ENCODE data around the gene UBE2R2.
"Not testable (repeated sequence)": the region's sequence is repeated elsewhere in the genome, so short reads cannot be mapped to it uniquely, and the experiment has no call there.

The UBE2R2 gene

GRCh38 chr9:33797837-33798236 lies 19.1 kb upstream of the UBE2R2 start:
- DNase-seq (ENCODE audit: insufficient read length, low spot score) (no peak), FAIRE-seq (no peak)

- FAIRE-seq (no peak), DNase-seq (ENCODE audit: insufficient read length, low spot score) (no peak)
Observed at GRCh38 chr9:33798545-33798944, 18.4 kb upstream of the UBE2R2 start.

- DNase-seq (ENCODE audit: insufficient read length, low spot score) (no peak), FAIRE-seq (no peak)
Observed at GRCh38 chr9:33799928-33800704, 16.8 kb upstream of the UBE2R2 start.

GRCh38 chr9:33800886-33801285 lies 16.1 kb upstream of the UBE2R2 start:
- no peak for FAIRE-seq

GRCh38 chr9:33801943-33802500 lies 14.9 kb upstream of the UBE2R2 start:
- not testable (repeated sequence) for DNase-seq (ENCODE audit: insufficient read length, low spot score); FAIRE-seq

More at GRCh38 chr9:33800886-33801285, 16.1 kb upstream of the UBE2R2 start:
- DNase-seq (ENCODE audit: insufficient read length, low spot score): no peak

- not testable (repeated sequence) for FAIRE-seq
Observed at GRCh38 chr9:33804196-33804595, 12.8 kb upstream of the UBE2R2 start.

GRCh38 chr9:33807156-33807555 lies 9.8 kb upstream of the UBE2R2 start:
- not testable (repeated sequence) for DNase-seq (ENCODE audit: insufficient read length, low spot score); FAIRE-seq

More at GRCh38 chr9:33804196-33804595, 12.8 kb upstream of the UBE2R2 start:
- not testable (repeated sequence) for DNase-seq (ENCODE audit: insufficient read length, low spot score)

- not testable (repeated sequence) for DNase-seq (ENCODE audit: insufficient read length, low spot score); FAIRE-seq
Observed at GRCh38 chr9:33808979-33809322, 8.0 kb upstream of the UBE2R2 start.

- DNase-seq (ENCODE audit: insufficient read length, low spot score): no peak
- peak; percentile 86 for FAIRE-seq
Observed at GRCh38 chr9:33809506-33809905, 7.5 kb upstream of the UBE2R2 start.

- DNase-seq (ENCODE audit: insufficient read length, low spot score) (peak; percentile 16), FAIRE-seq (peak; percentile 71)
Observed at GRCh38 chr9:33813712-33814641, 3.0 kb upstream of the UBE2R2 start.

GRCh38 chr9:33815781-33816180 lies 1.2 kb upstream of the UBE2R2 start:
- DNase-seq (ENCODE audit: insufficient read length, low spot score): no peak
- no peak for FAIRE-seq

- FAIRE-seq (no peak), DNase-seq (ENCODE audit: insufficient read length, low spot score) (peak; percentile 42)
Observed at GRCh38 chr9:33817327-33818166, 587 bp downstream of the UBE2R2 start.

- DNase-seq (ENCODE audit: insufficient read length, low spot score): peak; percentile 27
- peak; percentile 85 for FAIRE-seq
Observed at GRCh38 chr9:33818167-33818846, 1.3 kb downstream of the UBE2R2 start.

GRCh38 chr9:33818847-33819500 lies 2.0 kb downstream of the UBE2R2 start:
- DNase-seq (ENCODE audit: insufficient read length, low spot score): no peak
- peak; percentile 11 for FAIRE-seq

- peak; percentile 23 for FAIRE-seq
- DNase-seq (ENCODE audit: insufficient read length, low spot score): no peak
Observed at GRCh38 chr9:33820231-33820745, 3.3 kb downstream of the UBE2R2 start.

- peak; percentile 11 for FAIRE-seq
- no peak for DNase-seq (ENCODE audit: insufficient read length, low spot score)
Observed at GRCh38 chr9:33823801-33824200, 6.8 kb downstream of the UBE2R2 start.

GRCh38 chr9:33827285-33827684 lies 10.3 kb downstream of the UBE2R2 start:
- not testable (repeated sequence) for DNase-seq (ENCODE audit: insufficient read length, low spot score); FAIRE-seq

GRCh38 chr9:33829641-33830230 lies 12.8 kb downstream of the UBE2R2 start:
- not testable (repeated sequence) for DNase-seq (ENCODE audit: insufficient read length, low spot score); FAIRE-seq

Measured in GM19239 (cell line).